ENCODE data around the gene NPPC. TPM values are rescaled to one million over a fixed set of nuclear protein-coding genes. Genes with fewer than 3 reads are reported as not detected.
"Not testable (repeated sequence)": the region's sequence is repeated elsewhere in the genome, so short reads cannot be mapped to it uniquely, and the experiment has no call there.

Gene NPPC
- total RNA-seq, 1 experiment from 2014 or later: not detected

DNA sequence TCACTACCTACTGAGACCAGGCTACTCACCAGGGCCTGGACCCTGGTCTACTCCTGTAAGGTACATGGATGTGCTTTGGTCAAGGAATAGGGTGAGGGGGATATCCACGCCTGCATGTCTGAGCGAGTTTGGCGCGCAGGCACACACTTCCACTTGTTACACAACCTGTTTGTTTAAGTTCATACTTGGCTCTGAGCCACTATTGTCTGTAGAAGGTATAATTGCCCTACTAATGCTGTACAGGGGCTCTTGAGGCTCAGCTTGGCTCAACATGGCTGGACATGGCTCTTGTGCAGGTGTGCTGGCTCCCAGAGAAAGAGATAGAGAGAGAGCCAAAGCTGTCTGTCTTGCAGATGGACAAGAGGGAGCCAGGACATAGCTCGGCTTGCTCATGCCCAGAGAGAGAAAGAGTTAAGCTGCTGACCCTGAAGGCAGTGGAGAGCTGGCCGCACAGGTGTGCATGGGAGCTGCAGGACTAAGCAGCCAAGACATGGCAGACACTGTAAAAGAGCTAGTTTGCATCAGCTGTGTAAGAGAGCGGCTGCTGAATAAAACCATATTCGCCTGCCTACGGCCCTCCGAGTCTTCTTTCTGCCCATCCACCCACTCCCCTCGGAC lies 35.2 kb downstream of the NPPC start:
- DNase-seq (ENCODE audit: low read depth): no peak

DNA sequence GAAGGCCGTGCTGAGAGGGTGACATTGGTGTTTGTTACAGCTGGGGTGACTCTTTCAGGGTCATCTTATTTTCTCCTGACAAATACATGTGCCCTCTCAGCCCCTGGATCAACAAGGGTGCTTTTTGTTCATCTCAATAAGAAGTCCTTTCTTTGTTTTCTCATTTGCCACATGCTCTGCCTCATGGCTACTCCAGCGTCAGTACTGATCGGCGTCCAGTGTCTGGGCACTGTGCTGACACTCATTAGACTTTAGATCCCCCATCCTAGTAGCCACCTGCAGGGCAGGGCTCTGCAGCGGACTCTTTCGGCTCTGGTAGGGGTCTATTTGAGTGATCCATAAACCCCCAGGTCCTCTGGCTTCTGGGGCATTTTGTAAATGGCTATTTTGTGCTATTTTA lies 38.4 kb downstream of the NPPC start:
- DNase-seq (ENCODE audit: low read depth): no peak

DNA sequence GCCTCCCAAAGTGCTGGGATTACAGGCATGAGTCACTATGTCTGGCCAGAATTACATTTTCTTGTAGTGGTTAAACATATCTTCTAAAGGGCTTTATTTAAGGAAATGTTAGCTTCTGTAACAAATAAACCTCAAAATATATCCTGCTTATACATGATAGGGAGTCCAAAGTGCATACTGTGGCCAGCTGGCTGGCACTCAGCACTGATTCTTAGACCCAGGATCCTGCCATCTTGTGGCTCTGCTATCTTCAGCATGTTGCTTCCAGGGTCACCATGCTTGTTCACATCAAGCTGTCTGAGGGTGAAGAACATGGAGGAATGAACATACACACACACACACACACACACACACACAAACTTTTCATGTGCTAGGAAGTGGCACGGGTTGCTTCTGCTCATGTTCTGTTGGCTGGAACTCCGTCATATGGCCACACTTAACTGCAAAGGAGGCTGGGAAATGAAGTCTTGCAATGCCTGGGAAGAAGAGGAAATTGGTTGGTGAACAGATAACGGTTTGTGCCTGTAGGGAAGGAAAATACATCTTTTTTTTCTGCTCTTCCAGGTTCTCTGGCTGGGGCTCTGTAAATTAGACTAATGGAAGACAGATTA lies 40.0 kb downstream of the NPPC start:
- no peak for DNase-seq (ENCODE audit: low read depth)

DNA sequence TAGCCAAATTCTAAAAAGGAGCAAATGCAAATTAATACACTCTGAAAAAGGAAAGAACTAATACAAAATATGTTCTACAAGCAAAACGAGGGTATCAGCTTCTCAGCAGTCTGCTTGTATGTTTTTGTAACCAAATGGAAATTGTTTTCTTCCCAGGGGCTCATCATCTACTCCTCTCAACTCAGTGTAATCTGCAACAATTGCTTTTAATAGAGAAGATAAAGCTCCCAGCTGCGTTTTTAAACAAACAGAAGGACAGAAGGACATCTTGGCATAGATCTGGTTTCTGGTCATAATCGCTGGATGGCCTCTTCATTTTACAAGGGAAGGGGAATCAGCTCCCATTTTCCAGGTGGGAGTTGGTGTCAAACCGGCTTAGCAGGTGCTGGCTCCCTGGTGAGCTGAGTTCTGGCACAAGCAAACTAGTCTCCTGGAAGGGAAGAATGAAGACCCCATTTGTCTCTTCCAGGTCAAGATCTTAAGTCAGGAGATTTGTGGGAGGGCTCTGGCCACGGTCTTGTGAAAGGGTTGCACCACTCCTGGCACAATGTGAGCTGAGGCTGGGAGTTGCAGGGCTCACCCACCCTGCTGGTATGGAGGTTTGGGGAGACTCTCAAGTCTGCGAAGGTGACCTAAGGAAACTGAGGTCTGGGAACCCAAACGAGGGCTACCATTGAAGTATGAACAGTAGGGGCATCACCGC lies 41.6 kb downstream of the NPPC start:
- DNase-seq (ENCODE audit: low read depth): no peak

DNA sequence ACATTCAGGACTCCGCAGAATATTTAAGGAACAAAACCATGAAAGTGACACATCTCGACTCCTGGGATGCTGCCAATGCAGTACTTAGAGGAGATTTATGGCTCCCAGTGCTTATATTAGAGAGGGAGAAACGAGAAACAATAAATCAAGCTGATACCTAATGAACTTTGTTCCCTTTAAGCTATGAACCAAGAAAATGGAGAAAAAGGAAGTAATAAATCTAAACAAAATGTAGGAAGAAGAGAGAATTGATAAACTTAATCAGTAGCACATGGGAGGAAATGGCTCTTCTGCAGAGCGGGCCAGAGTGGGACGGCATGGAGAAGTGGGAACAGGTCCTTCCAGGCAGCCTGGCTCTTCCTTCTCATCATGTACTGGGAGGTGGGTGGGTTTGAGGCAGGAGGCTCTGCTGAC lies 42.7 kb downstream of the NPPC start:
- DNase-seq (ENCODE audit: low read depth): no peak

DNA sequence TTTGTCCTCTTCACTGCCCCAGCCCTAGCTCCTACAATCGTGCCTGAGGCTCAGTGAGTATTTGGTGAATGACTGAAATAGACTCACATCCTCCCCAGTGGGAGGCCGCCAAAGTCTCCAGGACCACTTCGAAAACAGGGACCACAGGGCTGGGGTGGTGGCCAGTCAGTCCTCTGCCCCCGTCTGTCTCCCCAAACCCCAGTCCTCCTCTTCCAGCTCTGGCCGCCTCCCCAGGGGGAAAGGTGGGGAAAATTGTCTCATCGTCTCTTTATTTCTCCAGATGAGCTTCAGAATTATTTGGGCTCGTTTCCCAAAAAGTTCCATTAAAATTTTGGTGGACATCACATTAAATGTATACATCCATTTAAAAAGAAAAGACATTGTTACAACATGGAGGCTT lies 43.5 kb downstream of the NPPC start:
- no peak for DNase-seq (ENCODE audit: low read depth)

DNA sequence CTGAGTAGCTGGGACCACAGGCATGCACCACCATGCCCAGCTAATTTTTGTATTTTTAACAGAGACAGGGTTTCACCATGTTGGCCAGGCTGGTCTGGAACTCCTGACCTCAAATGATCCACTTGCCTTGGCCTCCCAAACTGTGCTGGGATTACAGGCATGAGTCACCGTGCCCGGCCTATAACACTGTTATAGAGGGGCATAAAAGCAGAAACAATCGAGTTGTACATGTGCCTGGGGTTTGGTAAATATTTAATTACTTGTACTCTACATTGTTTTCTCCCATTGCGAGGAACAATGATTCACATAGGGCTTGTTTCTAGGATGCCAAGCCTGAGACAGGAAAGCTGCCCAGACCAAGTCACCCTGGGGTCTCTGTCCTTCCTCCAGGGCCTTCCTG lies 45.8 kb downstream of the NPPC start:
- DNase-seq (ENCODE audit: low read depth): not testable (repeated sequence)

DNA sequence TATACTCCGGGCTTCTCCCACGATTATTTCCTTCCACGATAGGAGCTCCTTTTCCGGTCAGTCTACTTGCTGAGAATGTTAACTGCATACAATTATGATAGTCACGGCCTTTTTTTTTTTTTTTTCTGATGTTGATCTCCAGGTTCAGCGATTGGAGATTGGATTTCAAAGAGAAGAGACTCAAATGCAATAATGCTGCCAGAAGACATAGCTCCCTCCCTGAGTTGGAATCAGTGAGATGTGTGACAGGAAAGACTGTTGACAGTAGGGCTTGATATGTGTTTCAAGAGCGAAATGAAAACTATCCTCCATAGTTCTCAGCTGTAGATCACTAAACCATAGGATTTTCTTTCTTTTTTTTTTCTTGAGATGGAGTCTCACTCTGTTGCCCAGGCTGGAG lies 47.0 kb downstream of the NPPC start:
- DNase-seq (ENCODE audit: low read depth): no peak

DNA sequence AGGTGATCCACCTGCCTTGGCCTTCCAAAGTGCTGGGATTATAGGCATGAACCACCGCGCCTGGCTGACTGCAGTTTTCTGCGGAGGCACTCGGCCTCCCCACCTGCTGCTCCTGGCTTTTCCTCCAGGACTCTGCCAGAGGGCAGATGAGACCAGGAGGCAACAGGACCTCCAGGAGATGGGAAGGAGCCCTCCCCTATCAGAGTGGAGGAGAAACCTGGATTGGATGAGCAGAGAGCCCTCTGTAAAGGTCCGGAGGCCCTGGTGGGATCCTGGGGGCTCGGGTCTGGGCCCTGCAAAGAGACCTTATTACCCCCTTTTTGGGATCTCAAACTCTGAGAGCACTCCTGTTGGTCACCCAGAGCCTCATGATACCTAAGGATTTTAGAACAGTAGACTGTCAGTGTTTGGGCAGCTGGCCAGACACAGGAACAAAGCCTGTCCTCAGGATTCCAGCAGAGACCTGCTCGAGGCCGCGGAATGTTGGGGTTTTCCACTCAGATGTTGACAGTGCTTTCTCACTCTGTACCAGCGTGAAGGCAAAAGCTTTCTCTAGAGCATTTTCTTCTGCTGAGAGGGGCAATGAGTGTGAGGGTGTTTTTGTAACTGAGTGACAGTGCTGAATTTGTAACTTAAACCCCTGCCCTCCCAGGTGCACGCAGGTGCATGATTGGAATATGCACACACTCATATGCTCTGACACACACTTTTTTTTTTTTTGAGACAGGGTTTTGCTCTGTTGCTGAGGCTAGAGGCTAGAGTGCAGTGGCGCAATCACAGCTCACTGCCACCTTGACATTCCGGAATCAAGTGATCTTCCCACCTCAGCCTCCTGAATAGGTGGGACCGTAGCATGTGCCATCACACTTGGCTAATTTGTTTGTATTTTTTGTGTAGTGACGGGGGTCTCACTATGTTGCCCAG lies 48.4 kb downstream of the NPPC start:
- DNase-seq (ENCODE audit: low read depth): no peak

DNA sequence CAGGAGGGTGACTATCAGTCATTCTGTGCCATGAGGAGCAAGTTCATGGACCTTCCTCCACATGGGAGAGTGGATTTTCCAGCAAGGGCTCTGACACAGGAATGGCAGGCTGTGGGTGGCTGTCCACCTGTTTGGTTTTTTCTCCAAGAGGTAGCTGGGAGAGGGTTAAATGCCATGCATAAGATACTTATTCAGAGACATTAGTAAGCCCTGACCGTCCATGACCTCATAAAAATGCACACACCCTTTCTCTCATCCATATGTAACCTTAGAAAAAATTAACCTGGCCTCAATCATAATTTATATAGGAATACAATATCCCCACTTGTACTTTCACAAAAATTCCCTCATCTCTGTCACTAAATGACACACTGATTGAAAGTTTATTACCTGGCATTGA lies 51.3 kb downstream of the NPPC start:
- no peak for DNase-seq (ENCODE audit: low read depth)

Small RNA genes within 50 kb of the gene (small RNA-seq; reads per million reads assigned to genes)
- gene MIR1471: not detected

Other genes with a start within 250 kb of the NPPC start
- 1,647 and 2,130 TPM in 2 replicates for gene PTMA, start 217.9 kb downstream of the NPPC start, total RNA-seq (2014; rRNA removed; shearing (Covaris generic))
- 14.3 and 20.5 TPM in 2 replicates for gene PDE6D, start 145.1 kb downstream of the NPPC start, total RNA-seq (2014; rRNA removed; shearing (Covaris generic))
- 36.6 and 45.7 TPM in 2 replicates for gene COPS7B, start 140.0 kb downstream of the NPPC start, total RNA-seq (2014; rRNA removed; shearing (Covaris generic))
- gene DIS3L2, start 35.3 kb upstream of the NPPC start, total RNA-seq (2014; rRNA removed; shearing (Covaris generic)): 25.7 and 26.2 TPM in 2 replicates